ENCODE measurements around the gene TMEM31.
"Not testable (repeated sequence)": the region's sequence is repeated elsewhere in the genome, so short reads cannot be mapped to it uniquely, and the experiment has no call there.

Gene TMEM31

GRCh38 chrX:103727115-103727514 lies 16.4 kb downstream of the TMEM31 start:
- DNase-seq, result no peak

- no peak for DNase-seq
These were observed 18.3 kb downstream of the TMEM31 start for GRCh38 chrX:103729015-103729414.

- peak; percentile 3 for DNase-seq
These were observed 19.6 kb downstream of the TMEM31 start for GRCh38 chrX:103730147-103730795.

- DNase-seq, result peak; percentile 0
These were observed 20.2 kb downstream of the TMEM31 start for GRCh38 chrX:103730796-103731493.

GRCh38 chrX:103733017-103733416 lies 22.3 kb downstream of the TMEM31 start:
- DNase-seq, result no peak

GRCh38 chrX:103734125-103734760 lies 23.5 kb downstream of the TMEM31 start:
- DNase-seq, result no peak

- no peak for DNase-seq
These were observed 27.0 kb downstream of the TMEM31 start for GRCh38 chrX:103737696-103738095.

GRCh38 chrX:103739421-103739820 lies 28.7 kb downstream of the TMEM31 start:
- no peak for DNase-seq

GRCh38 chrX:103741879-103742278 lies 31.2 kb downstream of the TMEM31 start:
- DNase-seq, result no peak

- no peak for DNase-seq
These were observed 31.6 kb downstream of the TMEM31 start for GRCh38 chrX:103742339-103742738.

- no peak for DNase-seq
These were observed 36.5 kb downstream of the TMEM31 start for GRCh38 chrX:103747163-103747562.

GRCh38 chrX:103754401-103754800 lies 43.7 kb downstream of the TMEM31 start:
- no peak for DNase-seq

GRCh38 chrX:103756736-103757135 lies 46.0 kb downstream of the TMEM31 start:
- DNase-seq, result no peak

- no peak for DNase-seq
These were observed 47.8 kb downstream of the TMEM31 start for GRCh38 chrX:103758555-103758954.

- DNase-seq, result not testable (repeated sequence)
These were observed 52.8 kb downstream of the TMEM31 start for GRCh38 chrX:103763541-103763940.
